Lower leg skin (tissue), 3 donors: ENCODE measurements around the gene HOXD9.

ENCODE experiments used
- CTCF ChIP-seq, 3 donors: fragments of 450-650 bp; IDR thresholded peaks; one replicate each; pipeline ENCODE4 v1.5.1; 2016; ENCODE audit warnings: antibody characterized with exemption in 3 of 3, mild to moderate bottlenecking in 3 of 3, moderate library complexity in 2 of 3
- POLR2A ChIP-seq, 2 donors: fragments of 450-650 bp; IDR thresholded peaks; one replicate each; pipeline ENCODE4 v1.6.1; 2016 to 2017; ENCODE audit warnings: antibody characterized with exemption in 2 of 2, mild to moderate bottlenecking in 1 of 2, moderate library complexity in 1 of 2

- TF ChIP-seq POLR2A (IDR thresholded peaks at IDR 0.05) = no peak
- no peak for TF ChIP-seq CTCF (IDR thresholded peaks at IDR 0.05)
Observed at GRCh38 chr2:176159663-176160250, 37.2 kb downstream of the HOXD9 start.
